Brain microvascular endothelial cell (primary cell): ENCODE results near the gene PAX2.

ENCODE experiments used
- DNase-seq: peaks from one replicate; pipeline ENCODE4 v3.0.0-alpha.2; 2020
- H3K27ac ChIP-seq: fragments of 250-450 bp; sonication (Bioruptor Pico); 2 replicates; pipeline ENCODE4 v1.5.1; 2020; ENCODE audit warnings: mild to moderate bottlenecking, moderate library complexity
- H3K27me3 ChIP-seq: fragments of 250-450 bp; sonication (Bioruptor Pico); replicated peaks from 2 replicates; pipeline ENCODE4 v1.5.1; 2020; ENCODE audit warnings: mild to moderate bottlenecking
- H3K36me3 ChIP-seq: fragments of 250-450 bp; sonication (Bioruptor Pico); replicated peaks from 2 replicates; pipeline ENCODE4 v1.5.1; 2020; ENCODE audit warnings: mild to moderate bottlenecking
- H3K4me3 ChIP-seq: 2 replicates; pipeline ENCODE4 v1.5.1; 2011; ENCODE audit warnings: low read depth, mild to moderate bottlenecking, control low read depth, low read length, moderate library complexity
- in situ Hi-C: cut with HindIII; loops from 2 replicates; pipeline ENCODE4 v1.10.0; 2017; ENCODE audit warnings: low sequenced_read_pairs, low pct_ligation_motif_present
- TF ChIP-seq, protein P1 (sequence below): IDR thresholded peaks from 2 replicates; pipeline ENCODE4 v1.5.1; 2011; ENCODE audit warnings: low read depth, mild to moderate bottlenecking, moderate library complexity, low read length, control low read depth, inconsistent platforms; ENCODE audit errors: missing control alignments

PAX2 gene

DNA sequence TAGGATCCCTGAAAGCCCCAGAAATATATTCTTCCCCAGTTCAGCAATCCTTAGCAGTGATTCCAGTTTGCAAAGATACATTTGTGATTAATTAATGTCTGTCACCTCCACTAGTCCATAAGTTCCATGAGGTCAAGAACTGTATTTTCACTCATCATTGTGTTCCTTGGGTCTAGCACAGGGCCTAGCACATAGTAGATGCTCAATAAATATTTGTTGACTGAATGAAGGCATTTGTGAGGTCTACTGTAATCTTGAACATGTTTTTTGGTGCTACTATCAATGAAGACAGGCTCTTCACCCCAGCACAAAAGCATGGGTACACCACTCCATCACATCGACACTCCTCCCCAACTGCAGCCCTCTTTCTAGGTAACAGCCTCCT, 30.8 kb upstream of the PAX2 start:
- Histone ChIP-seq H3K27me3 (peaks cover 88% of the 10 kb centered on the region), H3K36me3 (no peaks in the 10 kb centered on the region), H3K27ac (no peak overlapping the region), H3K4me3 (no peak overlapping the region)
- in situ Hi-C loops: no loop called here
- TF ChIP-seq, protein P1, sequence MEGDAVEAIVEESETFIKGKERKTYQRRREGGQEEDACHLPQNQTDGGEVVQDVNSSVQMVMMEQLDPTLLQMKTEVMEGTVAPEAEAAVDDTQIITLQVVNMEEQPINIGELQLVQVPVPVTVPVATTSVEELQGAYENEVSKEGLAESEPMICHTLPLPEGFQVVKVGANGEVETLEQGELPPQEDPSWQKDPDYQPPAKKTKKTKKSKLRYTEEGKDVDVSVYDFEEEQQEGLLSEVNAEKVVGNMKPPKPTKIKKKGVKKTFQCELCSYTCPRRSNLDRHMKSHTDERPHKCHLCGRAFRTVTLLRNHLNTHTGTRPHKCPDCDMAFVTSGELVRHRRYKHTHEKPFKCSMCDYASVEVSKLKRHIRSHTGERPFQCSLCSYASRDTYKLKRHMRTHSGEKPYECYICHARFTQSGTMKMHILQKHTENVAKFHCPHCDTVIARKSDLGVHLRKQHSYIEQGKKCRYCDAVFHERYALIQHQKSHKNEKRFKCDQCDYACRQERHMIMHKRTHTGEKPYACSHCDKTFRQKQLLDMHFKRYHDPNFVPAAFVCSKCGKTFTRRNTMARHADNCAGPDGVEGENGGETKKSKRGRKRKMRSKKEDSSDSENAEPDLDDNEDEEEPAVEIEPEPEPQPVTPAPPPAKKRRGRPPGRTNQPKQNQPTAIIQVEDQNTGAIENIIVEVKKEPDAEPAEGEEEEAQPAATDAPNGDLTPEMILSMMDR: no peak
- no peak for DNase-seq

DNA sequence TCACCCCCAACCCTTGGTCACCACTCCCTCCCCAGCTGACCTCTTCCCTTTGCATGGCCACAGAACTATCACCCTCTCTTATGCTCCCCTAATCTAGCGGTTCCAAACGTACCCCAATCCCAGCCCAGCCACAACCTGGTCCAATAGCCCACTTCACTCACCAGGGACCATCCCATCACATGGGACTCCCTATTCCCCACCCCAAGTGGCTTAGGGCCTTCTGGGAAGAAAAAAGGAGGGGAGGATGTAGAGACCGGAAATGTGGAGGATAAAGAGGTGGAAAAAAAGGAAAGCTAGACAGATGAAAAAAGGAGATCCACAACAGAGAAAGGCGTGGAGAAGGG, 30.3 kb upstream of the PAX2 start:
- peaks cover 83% of the 10 kb centered on the region for H3K27me3 ChIP-seq

DNA sequence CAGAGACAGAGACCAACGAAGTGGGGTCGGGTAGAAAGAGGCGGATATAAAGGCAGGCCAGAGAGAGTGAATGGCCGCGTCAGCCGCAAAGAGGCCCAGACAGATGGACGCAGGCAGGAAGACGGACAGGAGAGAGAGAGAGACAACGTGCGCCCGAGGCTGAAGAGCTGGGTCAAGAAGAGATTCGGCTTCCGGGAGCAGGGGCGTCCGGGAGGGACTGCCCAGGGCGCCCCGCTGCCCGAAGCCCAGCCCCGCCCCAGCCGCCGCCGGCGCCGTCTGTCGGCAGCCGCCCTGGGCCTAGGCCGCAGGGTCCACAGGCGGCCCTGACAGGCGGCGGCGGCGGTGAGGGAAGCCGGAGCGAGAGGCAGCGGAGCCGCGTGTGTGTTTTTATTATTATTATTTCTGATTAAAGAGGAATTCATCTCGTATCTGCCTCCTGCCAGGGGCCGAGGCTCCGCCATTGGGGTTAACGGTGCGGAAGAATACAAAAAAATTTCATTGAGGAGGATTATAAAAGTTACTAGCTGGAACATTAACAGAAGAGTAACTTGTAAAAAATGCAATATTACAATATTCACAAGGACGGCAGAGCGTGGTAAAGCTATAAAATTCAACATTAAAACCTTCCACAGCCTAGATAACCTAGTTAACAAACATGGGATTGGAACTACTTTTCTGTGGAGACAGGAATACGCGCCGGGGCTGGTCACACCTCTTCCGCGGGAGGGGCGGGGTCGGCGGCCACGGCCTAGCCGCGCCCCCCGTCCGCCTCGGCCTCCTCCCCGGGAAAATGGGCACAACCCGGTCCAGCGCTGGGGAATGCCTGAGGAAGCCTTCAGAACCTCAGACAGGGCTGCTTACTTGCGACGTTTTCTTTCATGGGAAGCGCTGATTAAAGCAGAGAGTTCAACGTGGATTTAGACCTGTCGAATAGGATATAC, 29.7 kb upstream of the PAX2 start:
- Histone ChIP-seq H3K4me3 (no peak overlapping the region), H3K36me3 (no peaks in the 10 kb centered on the region), H3K27ac (no peak overlapping the region), H3K27me3 (peaks cover 83% of the 10 kb centered on the region)
- in situ Hi-C loops: no loop called here
- TF ChIP-seq, protein P1: no peak
- DNase-seq: no peak

More for the DNA sequence above, 30.3 kb upstream of the PAX2 start:
- DNase-seq: no peak
- in situ Hi-C loops: no loop called here
- H3K4me3 ChIP-seq: no peak overlapping the region
- no peaks in the 10 kb centered on the region for H3K36me3 ChIP-seq
- no peak overlapping the region for H3K27ac ChIP-seq
- TF ChIP-seq, protein P1: no peak

DNA sequence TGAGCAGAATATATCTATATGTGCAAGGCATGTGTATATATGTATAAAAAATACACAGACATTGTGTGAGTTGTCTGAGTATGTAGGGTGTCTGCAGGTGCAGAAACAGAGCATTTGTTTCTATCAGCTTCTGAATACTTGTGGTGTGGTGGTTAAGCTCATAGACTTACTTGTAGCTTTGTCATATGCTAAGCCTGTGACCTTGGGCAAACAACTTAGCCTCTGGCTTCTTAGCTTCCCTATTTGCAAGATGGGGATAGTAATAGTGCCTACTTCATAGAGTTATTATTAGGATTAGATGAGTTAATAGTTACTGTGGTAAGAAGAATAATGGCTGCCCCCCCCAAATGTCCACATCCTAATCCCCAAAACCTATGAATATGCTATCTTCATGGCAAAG, 28.2 kb upstream of the PAX2 start:
- no peak for DNase-seq
- Histone ChIP-seq H3K27me3 (peaks cover 81% of the 10 kb centered on the region), H3K36me3 (no peaks in the 10 kb centered on the region), H3K27ac (no peak overlapping the region), H3K4me3 (no peak overlapping the region)
- TF ChIP-seq, protein P1: no peak
- in situ Hi-C loops: no loop called here

DNA sequence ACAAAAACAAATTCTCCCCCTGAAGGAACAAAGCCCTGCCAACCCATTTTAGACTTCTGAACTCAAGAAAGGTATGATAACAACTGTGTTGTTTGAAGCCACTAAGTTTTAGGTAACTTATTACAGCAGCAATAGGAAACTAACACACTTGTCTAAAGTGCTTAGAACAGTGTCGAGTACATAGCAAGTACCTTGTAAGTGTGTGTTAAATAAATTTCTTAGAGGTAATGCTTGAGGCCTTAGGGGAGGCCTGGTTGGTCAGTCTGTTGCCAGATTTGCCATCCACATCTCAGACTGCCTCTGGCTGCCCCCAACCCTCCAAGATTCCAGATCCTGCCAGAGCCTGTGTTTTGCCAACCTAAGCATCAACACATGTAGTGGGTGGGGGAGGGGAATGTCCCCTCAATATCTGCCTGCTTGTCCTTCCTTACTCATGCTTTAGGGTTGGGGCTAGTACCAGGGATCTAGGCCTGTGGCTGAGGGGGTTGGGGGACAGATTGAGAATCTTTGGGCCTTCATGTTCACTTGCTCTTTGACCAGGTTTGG, 27.1 kb upstream of the PAX2 start:
- in situ Hi-C loops: no loop called here
- TF ChIP-seq, protein P1: no peak
- H3K27me3 ChIP-seq: peaks cover 81% of the 10 kb centered on the region

More for the DNA sequence above, 27.1 kb upstream of the PAX2 start:
- Histone ChIP-seq H3K36me3 (no peaks in the 10 kb centered on the region), H3K4me3 (no peak overlapping the region), H3K27ac (no peak overlapping the region)
- no peak for DNase-seq
